KMS-11 (cell line): ENCODE results near the gene RASAL2.

ENCODE experiments used
- H2AFZ ChIP-seq: fragments of 200-600 bp; sonication (generic); 2 replicates; pipeline ENCODE4 v1.6.1; 2016; ENCODE audit warnings: antibody characterized with exemption, mixed run types, low read depth
- H3K27ac ChIP-seq: fragments of 200-600 bp; sonication (generic); 2 replicates; pipeline ENCODE4 v1.6.1; 2016; ENCODE audit warnings: mild to moderate bottlenecking, mixed run types
- H3K27me3 ChIP-seq: fragments of 200-600 bp; sonication (generic); 2 replicates; pipeline ENCODE4 v1.6.1; 2017; ENCODE audit warnings: mild to moderate bottlenecking, low read depth, mixed run types, moderate library complexity; ENCODE audit not compliant: insufficient read depth
- H3K36me3 ChIP-seq: fragments of 200-600 bp; sonication (generic); 2 replicates; pipeline ENCODE4 v1.6.1; 2017; ENCODE audit warnings: mild to moderate bottlenecking, mixed run types; ENCODE audit not compliant: insufficient read depth
- H3K4me1 ChIP-seq: fragments of 200-600 bp; sonication (generic); 2 replicates; pipeline ENCODE4 v1.6.1; 2016; ENCODE audit warnings: mild to moderate bottlenecking, low read depth, mixed run types; ENCODE audit not compliant: poor library complexity, severe bottlenecking
- H3K4me2 ChIP-seq: fragments of 200-600 bp; sonication (generic); 2 replicates; pipeline ENCODE4 v1.7.0; 2016; ENCODE audit warnings: mild to moderate bottlenecking, mixed run types
- H3K4me3 ChIP-seq: fragments of 200-600 bp; sonication (generic); IDR thresholded peaks from 2 replicates; pipeline ENCODE4 v1.6.1; 2017; ENCODE audit warnings: low read depth, low read length, mixed read lengths; ENCODE audit not compliant: insufficient read depth
- H3K79me2 ChIP-seq: fragments of 200-600 bp; sonication (generic); 2 replicates; pipeline ENCODE4 v1.6.1; 2016; ENCODE audit warnings: low read depth, mixed run types; ENCODE audit not compliant: insufficient read depth
- H3K9ac ChIP-seq: fragments of 200-600 bp; sonication (generic); 2 replicates; pipeline ENCODE4 v1.6.1; 2016; ENCODE audit warnings: mild to moderate bottlenecking, mixed run types
- H4K20me1 ChIP-seq: fragments of 200-600 bp; sonication (generic); 2 replicates; pipeline ENCODE4 v1.6.1; 2016; ENCODE audit warnings: mild to moderate bottlenecking, mixed run types; ENCODE audit not compliant: insufficient read depth
- CTCF ChIP-seq: fragments of 200-600 bp; sonication (generic); conservative IDR thresholded peaks from 2 replicates; pipeline ENCODE4 v1.6.1; 2017; ENCODE audit warnings: low read depth, mild to moderate bottlenecking, antibody characterized with exemption, low read length, moderate library complexity, mixed read lengths

RASAL2 gene

GRCh38 chr1:178048883-178049282, 45.0 kb upstream of the RASAL2 start:
- Histone ChIP-seq H3K36me3 (no peaks in the 10 kb centered on the region), H3K4me1 (no peaks in the 10 kb centered on the region), H3K4me3 (no peak overlapping the region), H3K79me2 (no peaks in the 10 kb centered on the region), H2AFZ (no peak overlapping the region), H3K27ac (no peak overlapping the region), H4K20me1 (no peaks in the 10 kb centered on the region), H3K9ac (no peak overlapping the region), H3K4me2 (no peak overlapping the region), H3K27me3 (no peaks in the 10 kb centered on the region)
- no peak for TF ChIP-seq CTCF

- no peak overlapping the region for H3K4me2 ChIP-seq
- H3K4me3 ChIP-seq, result no peak overlapping the region
- H4K20me1 ChIP-seq, result no peaks in the 10 kb centered on the region
- H3K9ac ChIP-seq, result no peak overlapping the region
- H2AFZ ChIP-seq, result no peak overlapping the region
- H3K4me1 ChIP-seq, result no peaks in the 10 kb centered on the region
- no peaks in the 10 kb centered on the region for H3K79me2 ChIP-seq
- no peaks in the 10 kb centered on the region for H3K36me3 ChIP-seq
- H3K27ac ChIP-seq, result no peak overlapping the region
- no peak for TF ChIP-seq CTCF
- no peaks in the 10 kb centered on the region for H3K27me3 ChIP-seq
Observed at GRCh38 chr1:178050084-178050483, 43.8 kb upstream of the RASAL2 start.

GRCh38 chr1:178051071-178051470, 42.8 kb upstream of the RASAL2 start:
- no peaks in the 10 kb centered on the region for H3K36me3 ChIP-seq
- H3K79me2 ChIP-seq, result no peaks in the 10 kb centered on the region

GRCh38 chr1:178052650-178053461, 41.0 kb upstream of the RASAL2 start:
- Histone ChIP-seq H3K27me3 (no peaks in the 10 kb centered on the region), H3K4me2 (no peak overlapping the region), H3K36me3 (no peaks in the 10 kb centered on the region), H3K4me3 (no peak overlapping the region), H3K79me2 (no peaks in the 10 kb centered on the region), H4K20me1 (no peaks in the 10 kb centered on the region), H3K27ac (no peak overlapping the region), H3K9ac (no peak overlapping the region), H3K4me1 (no peaks in the 10 kb centered on the region), H2AFZ (no peak overlapping the region)
- no peak for TF ChIP-seq CTCF

More at GRCh38 chr1:178051071-178051470, 42.8 kb upstream of the RASAL2 start:
- no peaks in the 10 kb centered on the region for H3K27me3 ChIP-seq
- H3K27ac ChIP-seq, result no peak overlapping the region
- no peak overlapping the region for H2AFZ ChIP-seq
- no peaks in the 10 kb centered on the region for H4K20me1 ChIP-seq
- H3K4me2 ChIP-seq, result no peak overlapping the region
- no peak for TF ChIP-seq CTCF
- H3K4me3 ChIP-seq, result no peak overlapping the region
- no peak overlapping the region for H3K9ac ChIP-seq
- H3K4me1 ChIP-seq, result no peaks in the 10 kb centered on the region
